Retinal pigment epithelial cell (primary cell): Measurements from ENCODE around the gene KCNQ2.

Experiments used
- DNase-seq: peaks from one replicate; pipeline ENCODE4 v3.0.0-alpha.2; 2010; ENCODE audit warnings: low read depth
- H3K4me3 ChIP-seq: 2 replicates; pipeline ENCODE4 v1.5.1; 2011; ENCODE audit warnings: mild to moderate bottlenecking, low read length, control low read depth, moderate library complexity
- CTCF ChIP-seq: conservative IDR thresholded peaks from 2 replicates; pipeline ENCODE4 v1.5.1; 2011; ENCODE audit warnings: low read depth, low read length, control low read depth, inconsistent platforms

Gene KCNQ2

GRCh38 chr20:63351326-63351700 is 121.1 kb downstream of the KCNQ2 start:
- no peak for DNase-seq
- TF ChIP-seq CTCF, result no peak

GRCh38 chr20:63350597-63351325 is 121.7 kb downstream of the KCNQ2 start:
- DNase-seq, result no peak
- TF ChIP-seq CTCF, result no peak
- no peak overlapping the region for H3K4me3 ChIP-seq

More at GRCh38 chr20:63351326-63351700, 121.1 kb downstream of the KCNQ2 start:
- H3K4me3 ChIP-seq, result no peak overlapping the region
